C4-2B (cell line): ENCODE results near the gene RUNX3.

ENCODE experiments used
- CTCF ChIP-seq: fragments of 450-650 bp; conservative IDR thresholded peaks from 2 replicates; pipeline ENCODE4 v1.5.1; 2017; ENCODE audit warnings: mild to moderate bottlenecking
- ZFX ChIP-seq: fragments of 450-650 bp; IDR thresholded peaks from 2 replicates; pipeline ENCODE4 v1.6.1; 2017

GRCh38 chr1:24961334-24961733, 31.3 kb upstream of the RUNX3 start:
- TF ChIP-seq CTCF (no peak), ZFX (no peak)
